GM21786 (cell line): ENCODE data around the gene SAFB.
A peak's percentile ranks its signal among the peaks of the same experiment; 100 is the strongest.

Source experiments
- ATAC-seq: cut with Tn5 transposase; IDR thresholded peaks from one replicate; pipeline ENCODE4 v1.9.1; 2021; ENCODE audit not compliant: unreplicated experiment

The SAFB gene

DNA sequence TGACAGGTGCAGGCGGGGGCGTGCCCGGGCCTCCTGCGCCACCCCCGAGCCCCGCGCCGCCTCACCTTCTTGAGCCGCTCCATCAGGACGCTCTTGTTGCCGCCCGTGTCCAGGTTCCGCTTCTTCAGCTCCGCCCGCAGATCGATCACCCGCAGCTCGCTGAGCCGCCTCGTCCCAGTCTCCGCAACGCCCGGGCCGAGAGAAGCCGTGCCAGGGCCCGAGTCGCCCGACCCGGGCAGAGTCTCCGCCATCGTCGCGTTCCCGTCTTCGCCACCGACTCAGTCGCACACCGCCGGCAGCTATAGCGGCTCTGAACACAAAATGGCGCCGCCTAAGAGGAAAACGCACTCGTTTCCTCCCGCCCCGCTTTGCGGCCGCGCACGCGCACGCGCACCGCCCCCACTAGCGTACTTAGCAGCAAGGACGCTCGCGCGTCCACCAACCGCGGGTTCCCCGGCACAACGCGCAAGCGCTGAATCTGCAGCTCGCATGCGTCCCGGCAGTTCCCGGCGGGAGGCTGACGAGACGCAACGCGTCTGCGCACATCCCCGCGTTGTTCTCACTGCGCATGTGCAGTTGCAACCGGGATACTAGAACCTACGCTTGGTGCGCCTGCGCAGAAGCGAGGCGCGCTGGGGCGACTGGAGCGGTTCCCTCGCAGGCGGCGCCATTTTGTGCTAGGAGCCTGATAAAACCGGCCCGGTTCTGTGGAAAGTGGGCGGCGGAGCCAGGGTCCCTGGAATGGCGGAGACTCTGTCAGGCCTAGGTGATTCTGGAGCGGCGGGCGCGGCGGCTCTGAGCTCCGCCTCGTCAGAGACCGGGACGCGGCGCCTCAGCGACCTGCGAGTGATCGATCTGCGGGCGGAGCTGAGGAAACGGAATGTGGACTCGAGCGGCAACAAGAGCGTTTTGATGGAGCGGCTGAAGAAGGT, at the start of gene SAFB, which contains the start of gene SAFB2:
Gene SAFB, plus strand, starts transcription at position 619 of the 932 bp plus-strand sequence. Its CDS starts 123 bp downstream, at position 742.
Gene SAFB2, minus strand, starts transcription at position 312 of the 932 bp plus-strand sequence. Its CDS starts 61 bp downstream, at position 251.
- peak; percentile 67 for ATAC-seq

DNA sequence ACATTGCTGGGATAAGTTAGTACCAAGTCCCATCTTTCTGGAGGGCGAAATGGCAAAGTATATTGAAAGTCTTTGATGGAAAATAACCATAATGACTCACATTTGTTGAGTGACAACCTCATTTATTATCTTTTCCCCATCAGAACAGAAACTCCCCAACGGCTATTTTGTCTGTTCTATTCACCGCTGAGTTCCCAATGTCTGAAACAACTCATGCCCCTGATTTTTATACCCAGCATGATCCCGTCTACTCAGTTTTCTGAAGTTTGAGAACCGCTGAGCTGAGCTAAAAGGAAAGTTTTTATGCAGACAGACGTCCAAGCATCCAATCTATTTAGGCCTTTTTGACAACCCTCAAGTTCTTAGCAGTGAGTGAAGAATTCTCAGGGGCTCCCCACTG, 47.3 kb upstream of the SAFB start:
- ATAC-seq: no peak

DNA sequence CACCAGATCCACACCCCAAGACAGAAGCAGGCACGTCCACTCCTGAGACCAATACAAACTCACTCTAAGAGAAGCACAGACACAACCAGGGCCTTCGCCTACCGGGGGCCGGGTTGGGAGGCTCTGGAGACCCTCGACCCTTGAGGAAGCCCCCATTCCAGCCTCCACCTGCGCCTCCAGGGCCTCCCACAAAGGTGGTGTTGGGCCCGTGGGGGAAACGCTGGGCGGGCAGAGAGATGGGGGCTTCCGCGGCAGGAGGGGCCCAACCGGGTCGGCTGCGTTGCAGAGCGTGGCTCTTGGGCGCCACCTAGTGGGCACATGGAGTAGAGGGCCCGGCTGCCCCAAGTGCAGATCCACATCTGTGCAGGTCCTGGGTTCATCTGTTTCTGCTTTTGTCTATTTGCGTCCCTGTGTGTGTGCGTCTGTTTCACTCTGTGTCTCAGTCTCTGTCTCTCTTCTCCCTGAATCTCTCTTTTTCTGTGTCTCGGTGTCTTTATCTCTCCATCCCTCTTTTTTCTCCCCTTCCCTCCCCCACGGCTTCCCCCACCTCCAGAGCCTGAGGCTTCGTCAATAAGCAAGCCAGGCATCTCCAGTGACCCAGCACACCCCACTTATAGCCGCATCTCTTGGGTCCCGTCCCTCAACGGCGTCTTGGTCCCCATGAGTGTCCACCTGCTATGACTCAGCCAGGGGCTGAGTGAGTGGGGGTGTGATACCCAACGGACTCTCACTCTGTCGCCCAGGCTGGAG, 44.6 kb upstream of the SAFB start:
- ATAC-seq: no peak

DNA sequence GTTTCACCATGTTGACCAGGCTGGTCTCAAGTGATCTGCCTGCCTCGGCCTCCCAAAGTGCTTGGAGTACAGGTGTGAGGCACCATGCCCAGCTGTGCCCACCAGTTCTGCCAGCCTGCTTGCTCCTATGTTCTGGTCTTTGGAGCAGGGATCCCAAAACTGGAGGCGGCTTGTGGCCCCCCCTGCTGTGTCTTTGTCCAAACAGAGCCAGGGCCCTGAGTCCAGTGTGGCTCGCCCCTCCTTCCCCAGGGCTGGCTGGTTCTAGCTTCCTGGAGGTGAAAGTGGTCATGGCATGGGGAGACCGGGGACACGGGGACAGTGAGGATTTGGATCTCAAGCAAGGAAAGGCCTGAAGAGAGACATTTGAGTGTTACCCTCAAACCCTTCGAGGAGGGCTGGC, 43.6 kb upstream of the SAFB start:
- no peak for ATAC-seq

DNA sequence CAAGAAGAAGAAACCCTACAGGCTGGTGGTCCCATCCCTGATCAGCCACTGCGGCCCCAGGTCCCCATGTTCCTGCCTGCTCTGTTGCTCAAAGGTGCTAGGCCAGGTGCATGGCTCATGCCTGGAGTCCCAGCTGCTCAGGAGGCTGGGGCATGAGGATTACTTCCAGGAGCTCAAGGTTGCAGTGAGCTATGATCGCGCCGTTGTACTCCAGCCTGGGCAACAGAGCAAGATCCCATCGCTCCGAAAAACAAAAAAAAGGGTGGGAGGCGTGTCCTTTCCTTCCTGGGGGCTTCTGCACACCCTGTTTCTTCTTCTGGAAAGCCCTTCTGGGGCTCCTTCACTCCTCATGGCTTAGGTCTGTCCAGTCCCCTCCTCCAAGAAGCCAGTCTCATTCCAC, 43.2 kb upstream of the SAFB start:
- no peak for ATAC-seq

DNA sequence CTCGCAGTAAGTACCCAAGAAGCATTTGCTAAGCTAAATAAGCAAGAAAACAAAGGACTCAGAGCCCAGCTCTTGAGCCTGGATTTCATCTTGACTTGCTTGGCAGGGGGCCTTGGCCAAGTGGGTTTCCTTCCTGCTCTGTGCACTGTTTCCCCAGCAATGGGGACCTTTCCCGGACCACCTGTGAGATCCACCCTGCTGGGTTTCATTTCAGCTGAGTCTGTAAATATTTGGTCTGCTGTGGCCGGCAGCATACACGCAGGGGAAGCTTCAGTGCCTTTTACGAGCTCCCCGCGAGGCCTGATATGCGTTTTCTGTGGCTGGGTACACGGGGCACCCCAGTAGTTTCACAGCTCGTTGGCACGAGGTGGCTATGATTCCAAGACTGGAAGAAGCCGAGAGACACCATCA, 42.7 kb upstream of the SAFB start:
- ATAC-seq: no peak

DNA sequence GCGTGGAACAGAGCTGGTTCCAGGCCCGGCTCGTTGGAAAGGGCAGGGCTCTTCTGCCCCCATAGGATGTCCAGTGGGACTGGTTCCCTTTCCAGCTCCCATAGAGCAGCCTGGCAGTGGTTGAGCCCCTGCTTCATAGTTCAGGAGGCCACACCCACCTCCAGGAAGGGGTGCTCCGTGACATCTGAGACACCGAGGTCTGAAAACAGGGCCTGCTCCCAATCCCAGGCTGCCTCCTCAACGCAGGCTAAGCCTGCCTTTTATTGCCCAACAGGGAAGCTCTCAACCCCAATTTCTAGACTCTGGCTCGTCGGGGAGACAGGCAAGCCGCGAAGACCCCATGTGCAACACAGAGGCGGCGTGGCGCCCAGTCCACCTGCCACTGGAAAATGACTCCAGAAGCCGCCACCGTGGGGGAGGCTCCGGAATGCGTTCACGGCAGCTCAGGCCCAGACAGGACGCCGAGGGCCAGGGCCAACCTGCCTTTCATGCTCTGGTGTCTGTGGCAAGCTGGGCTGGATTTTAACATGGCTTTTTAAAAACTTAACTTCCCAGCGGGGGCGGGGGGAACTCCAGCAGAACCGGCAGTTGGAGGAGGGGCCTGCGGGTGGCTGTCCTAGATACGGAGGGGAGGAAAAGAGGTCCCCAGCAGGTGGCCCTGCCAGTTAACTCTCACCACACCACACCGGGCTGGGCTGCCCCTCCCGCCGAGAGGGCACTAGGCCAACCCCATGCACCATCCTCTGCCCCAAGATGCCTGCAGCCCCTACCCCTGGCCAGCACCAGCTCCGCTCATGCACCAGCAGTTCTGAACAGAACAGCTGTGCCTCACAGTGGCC, 37.2 kb upstream of the SAFB start:
- no peak for ATAC-seq

DNA sequence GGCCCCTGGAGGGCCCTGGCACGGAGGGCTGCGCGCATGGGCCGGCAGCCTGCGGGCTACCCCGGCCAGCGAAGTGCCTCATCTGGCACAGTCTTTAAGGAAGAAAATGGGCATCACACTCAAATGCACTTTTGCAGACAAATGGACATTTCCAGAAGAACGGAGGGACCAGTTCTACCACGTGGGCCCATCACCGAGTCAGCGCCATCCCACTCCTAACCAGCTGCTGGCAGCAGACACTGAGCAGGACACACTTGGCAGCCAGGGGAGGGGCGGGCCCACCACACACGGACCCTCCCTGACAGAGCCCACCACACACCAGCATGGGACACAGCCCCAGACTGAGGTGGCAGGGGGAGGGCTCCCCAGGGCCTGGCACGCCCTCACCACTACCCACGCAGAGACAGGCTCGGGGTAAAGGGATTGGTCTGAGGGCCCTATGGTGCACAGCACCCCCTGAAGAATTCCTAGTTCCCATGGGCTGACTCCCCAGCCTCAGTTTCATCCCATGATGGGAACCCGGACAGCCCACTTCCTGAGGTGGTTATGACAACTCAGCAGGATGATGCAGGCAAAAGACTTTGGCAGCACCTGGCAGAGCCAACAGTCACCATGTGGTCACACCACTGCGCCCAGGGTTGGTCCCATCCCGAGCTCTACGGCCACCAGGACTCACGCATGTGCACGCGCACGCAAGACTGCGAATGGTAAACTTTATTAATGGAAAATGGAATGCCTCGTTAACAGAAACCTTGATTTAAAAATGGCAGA, 36.4 kb upstream of the SAFB start:
- ATAC-seq: no peak

DNA sequence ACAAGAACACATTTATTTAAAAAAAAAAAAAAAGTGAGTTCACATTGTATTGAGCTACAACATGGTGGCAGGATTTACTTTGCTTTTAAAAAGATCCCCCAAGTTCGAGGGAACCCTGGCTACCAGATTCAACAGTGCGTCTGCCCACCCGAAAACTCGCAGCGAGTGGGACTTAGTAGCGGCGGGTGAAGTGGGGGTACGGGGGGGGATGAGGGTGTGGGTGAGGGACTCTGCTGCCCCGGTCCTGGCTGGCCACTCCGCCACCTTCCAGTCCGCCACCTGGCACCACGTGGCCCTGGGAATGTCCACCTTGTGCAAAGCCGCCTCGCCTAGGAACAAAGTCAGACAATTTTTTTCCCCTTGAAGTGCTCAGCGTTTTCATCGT, 35.8 kb upstream of the SAFB start:
- no peak for ATAC-seq

DNA sequence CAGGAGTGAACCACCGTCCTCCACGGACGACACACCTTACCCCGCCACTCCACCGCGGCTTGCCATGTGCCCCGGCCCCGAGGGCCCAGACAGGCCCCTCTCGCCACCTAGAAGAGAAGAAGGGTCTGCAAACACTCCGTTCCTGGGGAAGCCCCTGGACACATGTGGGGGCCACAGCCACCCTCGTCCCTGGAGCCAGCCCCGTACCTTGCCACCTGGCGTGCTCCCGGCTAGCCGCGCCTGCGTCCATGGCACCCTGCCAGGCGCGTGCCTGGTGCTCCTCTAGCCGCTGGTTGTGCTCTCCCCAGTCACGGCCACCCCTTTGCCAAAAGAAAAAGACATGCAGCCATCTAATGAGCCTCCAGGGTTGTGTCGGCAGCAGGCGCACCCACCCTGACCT, 35.2 kb upstream of the SAFB start:
- no peak for ATAC-seq

DNA sequence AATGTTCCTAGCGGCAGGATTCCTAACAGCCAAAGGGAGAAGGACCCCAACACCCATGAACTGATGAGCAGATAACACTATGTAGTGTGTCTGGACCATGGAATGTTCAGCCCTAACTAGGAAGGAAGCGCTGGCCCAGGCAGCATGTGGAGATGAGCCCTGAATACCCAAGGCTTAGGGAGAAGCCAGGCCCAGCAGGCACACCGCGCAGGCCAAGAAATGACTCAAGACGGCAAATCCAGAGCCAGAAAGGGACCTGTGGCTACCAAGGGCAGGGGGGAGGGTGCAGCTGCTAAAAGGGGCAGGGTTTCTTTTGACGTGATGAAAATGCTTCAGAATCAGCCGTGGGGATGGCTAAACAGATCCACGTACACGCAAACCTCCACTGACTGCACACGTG, 34.4 kb upstream of the SAFB start:
- no peak for ATAC-seq

DNA sequence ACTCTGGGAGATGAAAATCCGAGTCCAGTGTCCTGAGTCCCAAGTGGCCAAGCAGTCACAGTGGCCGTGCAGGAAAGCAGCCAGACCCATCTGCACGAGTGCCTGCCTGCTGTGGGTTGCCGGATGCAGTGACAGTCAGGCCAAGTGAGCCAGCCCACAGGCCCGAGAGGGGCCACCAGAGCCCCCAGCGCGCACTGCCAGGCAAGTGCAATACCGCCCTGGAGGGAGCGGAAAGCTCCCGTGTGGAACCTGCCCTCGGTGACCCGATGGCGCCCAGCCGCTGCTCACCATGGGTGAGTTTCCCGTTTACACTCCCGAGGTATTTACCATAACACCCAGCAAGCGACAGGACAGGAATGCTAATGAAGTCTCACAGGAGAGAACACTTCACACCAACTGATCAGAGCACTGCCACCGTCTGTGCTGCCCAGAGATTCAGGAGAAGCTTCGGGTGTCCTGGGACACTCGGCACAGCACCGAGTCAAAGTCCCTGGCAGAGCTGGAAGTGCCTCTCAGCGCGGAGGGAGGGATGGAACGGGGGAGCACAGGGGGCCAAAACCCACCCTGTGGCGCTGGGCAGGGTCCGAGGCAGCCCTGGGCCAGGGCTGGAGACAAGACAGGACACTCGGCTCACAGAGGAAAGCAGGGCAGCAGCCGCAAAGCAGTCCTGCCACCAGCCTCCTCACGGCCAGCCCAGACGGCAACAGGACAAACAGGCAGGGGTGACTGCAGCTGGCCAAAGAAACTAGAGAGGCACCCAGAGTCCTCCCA, 33.8 kb upstream of the SAFB start:
- no peak for ATAC-seq

DNA sequence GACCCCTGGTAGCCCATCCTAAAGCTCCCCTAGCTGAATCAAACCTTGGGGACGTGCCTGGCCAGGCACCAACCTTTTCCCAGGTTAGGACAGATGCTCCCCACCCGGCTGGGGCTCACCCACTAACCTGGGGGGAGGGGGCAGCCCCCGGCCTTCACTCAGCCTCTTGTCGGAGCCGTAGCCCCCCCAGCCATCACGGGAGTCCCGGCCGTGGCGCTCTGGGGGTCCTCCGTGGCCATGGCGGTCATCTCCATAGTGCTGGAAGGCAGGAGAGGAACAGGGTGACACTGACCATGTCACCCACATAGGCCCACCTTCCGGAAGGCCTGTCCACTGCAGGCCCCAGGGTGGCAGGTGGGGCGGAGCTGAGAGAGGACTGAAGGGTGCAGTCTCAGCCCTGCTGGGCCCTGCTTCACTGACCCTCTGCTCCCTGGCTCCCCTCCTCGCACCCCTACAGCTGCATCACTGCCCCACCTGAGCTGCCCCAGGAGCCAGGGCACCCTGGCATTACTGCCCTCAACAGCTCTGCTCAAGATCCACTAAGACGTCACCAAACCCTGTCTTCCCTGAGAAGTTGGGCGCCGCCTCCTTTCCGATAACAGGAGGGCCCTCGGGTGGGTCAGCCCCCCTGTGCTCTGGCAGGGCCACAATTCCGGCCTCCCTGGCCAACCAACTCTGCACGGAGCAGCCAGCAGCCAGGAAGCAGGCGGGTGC, 32.6 kb upstream of the SAFB start:
- ATAC-seq: no peak

DNA sequence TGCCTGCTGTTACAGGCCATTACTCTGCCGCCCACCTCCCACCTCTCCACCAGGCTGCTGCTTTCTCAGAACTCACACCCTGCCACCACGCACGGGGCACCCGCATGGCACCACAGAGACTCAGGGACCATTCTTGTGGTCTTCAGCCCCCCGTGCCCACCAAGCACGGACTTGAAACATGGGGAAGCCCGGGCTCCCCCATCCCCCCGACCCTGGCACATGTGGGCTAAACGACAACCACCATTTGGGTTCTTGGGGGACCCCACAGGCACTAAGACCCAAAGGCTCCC, 32.1 kb upstream of the SAFB start:
- no peak for ATAC-seq

DNA sequence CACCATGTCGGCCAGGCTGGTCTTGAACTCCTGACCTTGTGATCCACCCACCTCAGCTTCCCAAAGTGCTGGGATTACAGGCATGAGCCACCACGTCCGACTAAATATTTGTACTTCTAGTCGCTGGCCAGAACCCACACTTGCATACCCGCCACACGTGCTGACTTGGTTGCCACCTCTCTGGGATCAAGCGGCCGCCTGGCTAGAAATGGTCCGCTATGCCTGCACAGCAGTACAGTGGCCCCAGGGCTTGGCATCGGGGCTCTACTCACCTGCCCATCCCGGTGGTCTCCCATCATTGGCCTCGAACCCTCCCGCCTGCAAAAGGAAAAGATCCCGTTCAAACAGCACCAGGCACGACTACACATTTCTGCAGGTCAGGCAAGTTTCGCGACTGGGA, 31.4 kb upstream of the SAFB start:
- no peak for ATAC-seq

DNA sequence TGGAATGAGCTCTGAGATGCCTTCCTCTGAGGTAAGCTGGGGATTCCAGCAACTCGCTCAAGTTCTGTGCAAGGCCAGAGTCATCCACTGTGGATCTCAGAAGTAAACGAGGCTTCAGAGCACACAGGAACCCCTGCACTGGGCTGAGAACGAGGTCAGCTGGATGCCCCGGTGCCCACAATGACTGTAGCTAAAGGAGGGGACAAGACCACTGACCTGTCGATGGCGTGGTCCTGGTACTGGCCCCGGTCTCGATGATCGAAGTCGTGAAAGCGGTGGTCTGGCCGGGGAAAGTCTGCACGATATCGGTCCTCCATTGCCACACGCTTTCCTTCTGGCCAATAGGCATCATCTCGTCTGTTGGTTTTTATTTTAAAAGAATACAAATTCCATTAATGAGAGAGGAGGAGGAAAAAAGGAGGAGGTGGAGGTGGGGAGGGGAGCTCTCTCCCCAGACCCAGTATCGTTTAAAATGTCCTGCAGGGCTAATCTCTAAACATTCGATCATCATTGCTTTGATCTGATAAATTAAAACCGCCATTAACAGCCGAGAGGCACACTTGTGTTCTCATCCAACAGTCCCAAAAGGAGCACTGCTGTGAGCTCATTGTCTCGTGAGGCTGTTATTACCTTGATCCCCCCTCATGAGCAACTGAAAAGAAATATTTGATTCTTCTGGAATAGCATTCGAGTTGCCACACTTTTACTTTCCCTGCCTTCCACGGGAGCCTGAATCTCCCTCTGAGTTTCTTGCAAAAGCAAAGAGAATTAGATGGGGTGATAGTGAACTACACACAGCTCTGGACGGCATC, 30.1 kb upstream of the SAFB start:
- no peak for ATAC-seq

DNA sequence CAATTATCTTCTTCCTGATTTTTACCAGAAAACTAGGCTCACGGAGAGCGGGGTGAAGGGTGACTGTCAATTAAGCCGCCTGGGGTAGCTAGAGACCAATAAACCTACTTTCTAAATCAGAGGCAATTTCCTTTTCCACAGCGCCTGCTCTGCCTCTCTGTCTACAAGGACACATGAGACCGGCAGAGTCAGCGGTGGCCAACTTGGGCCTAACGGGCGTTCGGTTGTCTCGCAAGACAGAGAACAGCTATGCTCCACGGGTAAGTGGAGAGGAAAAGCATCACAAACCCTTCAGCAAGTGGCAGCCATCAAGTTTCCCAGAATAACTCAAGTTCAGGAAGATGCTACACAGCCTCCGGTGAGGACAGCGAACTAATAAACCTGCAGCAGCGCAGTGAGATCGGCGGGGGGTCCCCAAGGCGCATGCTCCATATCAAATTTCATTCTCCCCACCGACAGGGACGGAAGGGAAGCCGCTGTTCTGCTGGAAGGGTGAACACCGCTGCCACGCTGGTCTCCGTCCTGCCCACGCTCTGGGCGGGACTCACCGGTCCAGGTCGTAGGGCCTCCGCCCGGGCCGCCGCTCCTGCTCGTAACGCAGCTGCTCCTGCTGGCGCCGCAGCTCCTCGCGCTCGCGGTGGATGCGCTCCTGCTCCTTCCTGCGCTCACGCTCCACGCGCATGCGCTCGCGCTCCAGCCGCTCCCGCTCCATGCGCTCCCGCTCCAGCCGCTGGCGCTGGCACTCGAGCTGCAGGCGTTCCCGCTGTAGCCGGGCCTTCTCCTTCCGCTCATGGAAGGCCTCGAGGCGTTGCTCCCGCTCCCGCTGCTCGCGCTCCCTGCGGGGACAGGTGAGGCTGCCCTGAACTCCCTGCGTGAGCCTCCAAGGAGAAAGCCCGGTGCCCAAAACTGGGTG, 29.3 kb upstream of the SAFB start:
- no peak for ATAC-seq
